ENCODE results near the gene SYNE1. TPM values are rescaled to one million over a fixed set of nuclear protein-coding genes. Genes with fewer than 3 reads are reported as not detected.

The SYNE1 gene
- polyA plus RNA-seq, 1 donor from 2014 or later, result 38.5 TPM

GRCh38 chr6:152355166-152355565 lies 282.0 kb downstream of the SYNE1 start:
- Histone ChIP-seq H3K4me3 (ENCODE audit: low read length) (no peak overlapping the region), H3K36me3 (ENCODE audit: insufficient read depth, low read length) (peaks cover 3% of the 10 kb centered on the region), H3K9me3 (ENCODE audit: low read length) (no peaks in the 10 kb centered on the region), H3K27ac (ENCODE audit: low read length) (no peak overlapping the region), H3K4me2 (ENCODE audit: low read length) (no peak overlapping the region), H3K9ac (ENCODE audit: low read length) (no peak overlapping the region), H3K79me2 (replicated peaks; ENCODE audit: insufficient read depth, low read length) (no peaks in the 10 kb centered on the region), H3F3A (ENCODE audit: insufficient read depth, low read length, poor library complexity, severe bottlenecking) (no peaks in the 10 kb centered on the region), H2AFZ (ENCODE audit: low read depth, low read length) (no peak overlapping the region), H3K9me2 (ENCODE audit: insufficient read depth, low read length) (no peaks in the 10 kb centered on the region), H3K27me3 (ENCODE audit: insufficient read depth, low read depth, low read length) (no peaks in the 10 kb centered on the region), H4K20me1 (ENCODE audit: insufficient read depth) (no peaks in the 10 kb centered on the region)
- TF ChIP-seq SMC3 (conservative IDR thresholded peaks at IDR 0.05; ENCODE audit: poor library complexity) (no peak), MXI1 (conservative IDR thresholded peaks at IDR 0.05; ENCODE audit: poor library complexity, severe bottlenecking) (no peak), RAD21 (conservative IDR thresholded peaks at IDR 0.05) (no peak), POLR2AphosphoS5 (IDR thresholded peaks at IDR 0.05) (no peak), CTCF (IDR thresholded peaks at IDR 0.05; ENCODE audit: poor library complexity, severe bottlenecking) (no peak), TAF1 (IDR thresholded peaks at IDR 0.05; ENCODE audit: low read depth) (no peak), EP300 (conservative IDR thresholded peaks at IDR 0.05; ENCODE audit: poor library complexity, severe bottlenecking) (no peak), EZH2 (IDR thresholded peaks at IDR 0.05; ENCODE audit: borderline replicate concordance, insufficient read depth, low read length, poor library complexity, severe bottlenecking) (no peak)
- TF ChIP-seq, protein P1, sequence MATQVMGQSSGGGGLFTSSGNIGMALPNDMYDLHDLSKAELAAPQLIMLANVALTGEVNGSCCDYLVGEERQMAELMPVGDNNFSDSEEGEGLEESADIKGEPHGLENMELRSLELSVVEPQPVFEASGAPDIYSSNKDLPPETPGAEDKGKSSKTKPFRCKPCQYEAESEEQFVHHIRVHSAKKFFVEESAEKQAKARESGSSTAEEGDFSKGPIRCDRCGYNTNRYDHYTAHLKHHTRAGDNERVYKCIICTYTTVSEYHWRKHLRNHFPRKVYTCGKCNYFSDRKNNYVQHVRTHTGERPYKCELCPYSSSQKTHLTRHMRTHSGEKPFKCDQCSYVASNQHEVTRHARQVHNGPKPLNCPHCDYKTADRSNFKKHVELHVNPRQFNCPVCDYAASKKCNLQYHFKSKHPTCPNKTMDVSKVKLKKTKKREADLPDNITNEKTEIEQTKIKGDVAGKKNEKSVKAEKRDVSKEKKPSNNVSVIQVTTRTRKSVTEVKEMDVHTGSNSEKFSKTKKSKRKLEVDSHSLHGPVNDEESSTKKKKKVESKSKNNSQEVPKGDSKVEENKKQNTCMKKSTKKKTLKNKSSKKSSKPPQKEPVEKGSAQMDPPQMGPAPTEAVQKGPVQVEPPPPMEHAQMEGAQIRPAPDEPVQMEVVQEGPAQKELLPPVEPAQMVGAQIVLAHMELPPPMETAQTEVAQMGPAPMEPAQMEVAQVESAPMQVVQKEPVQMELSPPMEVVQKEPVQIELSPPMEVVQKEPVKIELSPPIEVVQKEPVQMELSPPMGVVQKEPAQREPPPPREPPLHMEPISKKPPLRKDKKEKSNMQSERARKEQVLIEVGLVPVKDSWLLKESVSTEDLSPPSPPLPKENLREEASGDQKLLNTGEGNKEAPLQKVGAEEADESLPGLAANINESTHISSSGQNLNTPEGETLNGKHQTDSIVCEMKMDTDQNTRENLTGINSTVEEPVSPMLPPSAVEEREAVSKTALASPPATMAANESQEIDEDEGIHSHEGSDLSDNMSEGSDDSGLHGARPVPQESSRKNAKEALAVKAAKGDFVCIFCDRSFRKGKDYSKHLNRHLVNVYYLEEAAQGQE (IDR thresholded peaks at IDR 0.05; ENCODE audit: borderline replicate concordance), result no peak

GRCh38 chr6:152353440-152353839 lies 283.7 kb downstream of the SYNE1 start:
- H2AFZ ChIP-seq (ENCODE audit: low read depth, low read length), result no peak overlapping the region
- H3K9me2 ChIP-seq (ENCODE audit: insufficient read depth, low read length), result no peaks in the 10 kb centered on the region
- TF ChIP-seq MXI1 (conservative IDR thresholded peaks at IDR 0.05; ENCODE audit: poor library complexity, severe bottlenecking) (no peak), EP300 (conservative IDR thresholded peaks at IDR 0.05; ENCODE audit: poor library complexity, severe bottlenecking) (no peak), EZH2 (IDR thresholded peaks at IDR 0.05; ENCODE audit: borderline replicate concordance, insufficient read depth, low read length, poor library complexity, severe bottlenecking) (no peak), TAF1 (IDR thresholded peaks at IDR 0.05; ENCODE audit: low read depth) (no peak), CTCF (IDR thresholded peaks at IDR 0.05; ENCODE audit: poor library complexity, severe bottlenecking) (no peak), POLR2AphosphoS5 (IDR thresholded peaks at IDR 0.05) (no peak), RAD21 (conservative IDR thresholded peaks at IDR 0.05) (no peak), SMC3 (conservative IDR thresholded peaks at IDR 0.05; ENCODE audit: poor library complexity) (no peak)
- TF ChIP-seq, protein P1 (IDR thresholded peaks at IDR 0.05; ENCODE audit: borderline replicate concordance), result no peak
- H3K79me2 ChIP-seq (replicated peaks; ENCODE audit: insufficient read depth, low read length), result no peaks in the 10 kb centered on the region
- no peaks in the 10 kb centered on the region for H4K20me1 ChIP-seq (ENCODE audit: insufficient read depth)
- H3K36me3 ChIP-seq (ENCODE audit: insufficient read depth, low read length), result peaks cover 3% of the 10 kb centered on the region
- no peak overlapping the region for H3K4me3 ChIP-seq (ENCODE audit: low read length)
- H3K4me2 ChIP-seq (ENCODE audit: low read length), result no peak overlapping the region
- H3F3A ChIP-seq (ENCODE audit: insufficient read depth, low read length, poor library complexity, severe bottlenecking), result no peaks in the 10 kb centered on the region
- no peak overlapping the region for H3K9ac ChIP-seq (ENCODE audit: low read length)
- no peak overlapping the region for H3K27ac ChIP-seq (ENCODE audit: low read length)
- H3K27me3 ChIP-seq (ENCODE audit: insufficient read depth, low read depth, low read length), result no peaks in the 10 kb centered on the region
- H3K9me3 ChIP-seq (ENCODE audit: low read length), result no peaks in the 10 kb centered on the region
